WTC11 (cell line): Measurements from ENCODE around the gene TMF1. TPM values are rescaled to one million over a fixed set of nuclear protein-coding genes. Genes with fewer than 3 reads are reported as not detected.

Experiments
- ATAC-seq: fragments of 200-7000 bp; cut with Tn5 transposase; 2 replicates; pipeline ENCODE4 v1.10.0; 2021; ENCODE audit warnings: mild to moderate bottlenecking, moderate library complexity
- CTCF ChIA-PET: fragments of 300-600 bp; sonication (Branson Sonifier 250); formaldehyde crosslinking; loops from one replicate; lab custom pipeline; 2021; ENCODE audit warnings: antibody characterized with exemption; lab: Charles Lee
- POLR2A ChIA-PET: fragments of 350-600 bp; sonication (Branson Sonifier 250); formaldehyde crosslinking; loops from one replicate; lab custom pipeline; 2021; ENCODE audit warnings: antibody characterized with exemption; lab: Charles Lee
- DNase-seq: peaks from one replicate; pipeline ENCODE4 v3.0.0; 2021; ENCODE audit warnings: low spot score
- H3K27ac Mint-ChIP-seq: 2 replicates; pipeline ENCODE4 v1.8.0; 2021; ENCODE audit warnings: mixed read lengths
- H3K27me3 Mint-ChIP-seq: 2 replicates; pipeline ENCODE4 v1.8.0; 2021; ENCODE audit warnings: low read depth, mild to moderate bottlenecking, moderate library complexity, mixed read lengths
- H3K36me3 Mint-ChIP-seq: 2 replicates; pipeline ENCODE4 v1.8.0; 2021; ENCODE audit warnings: mixed read lengths
- H3K4me1 Mint-ChIP-seq: 2 replicates; pipeline ENCODE4 v1.8.0; 2022; ENCODE audit warnings: mixed read lengths
- H3K4me3 Mint-ChIP-seq: 2 replicates; pipeline ENCODE4 v1.8.0; 2021; ENCODE audit warnings: mild to moderate bottlenecking, moderate library complexity, mixed read lengths
- H3K9me3 Mint-ChIP-seq: 2 replicates; pipeline ENCODE4 v1.8.0; 2021; ENCODE audit warnings: mixed read lengths
- CBFB ChIP-seq: sonication (generic); formaldehyde crosslinking; IDR thresholded peaks from 2 replicates; pipeline ENCODE4 v1.8.1; 2022; ENCODE audit warnings: mild to moderate bottlenecking, low read depth, missing genetic modification reagents
- CREB1 ChIP-seq: sonication (generic); formaldehyde crosslinking; IDR thresholded peaks from 2 replicates; pipeline ENCODE4 v1.8.0; 2023; ENCODE audit warnings: mild to moderate bottlenecking, missing genetic modification reagents
- EMX1 ChIP-seq: fragments of 250-450 bp; sonication (Bioruptor Pico); IDR thresholded peaks from 2 replicates; pipeline ENCODE4 v1.8.0; 2021; ENCODE audit warnings: mild to moderate bottlenecking
- FOXJ3 ChIP-seq: sonication (generic); formaldehyde crosslinking; IDR thresholded peaks from 2 replicates; pipeline ENCODE4 v1.9.0; 2021; ENCODE audit warnings: missing genetic modification reagents, mild to moderate bottlenecking, borderline replicate concordance
- FOXP1 ChIP-seq: sonication (generic); formaldehyde crosslinking; IDR thresholded peaks from 2 replicates; pipeline ENCODE4 v1.8.0; 2022; ENCODE audit warnings: missing genetic modification reagents, mild to moderate bottlenecking, moderate library complexity, borderline replicate concordance
- GABPB1 ChIP-seq: sonication (generic); formaldehyde crosslinking; IDR thresholded peaks from 2 replicates; pipeline ENCODE4 v1.8.1; 2023; ENCODE audit warnings: mild to moderate bottlenecking, missing genetic modification reagents
- IRF2 ChIP-seq: sonication (generic); formaldehyde crosslinking; IDR thresholded peaks from 2 replicates; pipeline ENCODE4 v1.8.0; 2022; ENCODE audit warnings: low read depth, missing genetic modification reagents, borderline replicate concordance
- NFE2L1 ChIP-seq: sonication (generic); formaldehyde crosslinking; IDR thresholded peaks from 2 replicates; pipeline ENCODE4 v1.8.1; 2023; ENCODE audit warnings: missing genetic modification reagents
- NR2C2 ChIP-seq: sonication (generic); formaldehyde crosslinking; IDR thresholded peaks from 2 replicates; pipeline ENCODE4 v1.8.0; 2022; ENCODE audit warnings: mild to moderate bottlenecking, missing genetic modification reagents
- NR3C1 ChIP-seq: sonication (generic); formaldehyde crosslinking; conservative IDR thresholded peaks from 2 replicates; pipeline ENCODE4 v1.8.1; 2023; ENCODE audit warnings: low read depth, mild to moderate bottlenecking, missing genetic modification reagents
- RELA ChIP-seq: sonication (generic); formaldehyde crosslinking; IDR thresholded peaks from 2 replicates; pipeline ENCODE4 v1.8.1; 2022; ENCODE audit warnings: missing genetic modification reagents, mild to moderate bottlenecking, borderline replicate concordance
- SMAD4 ChIP-seq: sonication (generic); formaldehyde crosslinking; IDR thresholded peaks from 2 replicates; pipeline ENCODE4 v1.8.0; 2022; ENCODE audit warnings: mild to moderate bottlenecking, missing genetic modification reagents
- SP1 ChIP-seq: sonication (generic); formaldehyde crosslinking; conservative IDR thresholded peaks from 2 replicates; pipeline ENCODE4 v1.8.1; 2022; ENCODE audit warnings: missing genetic modification reagents
- TEAD1 ChIP-seq: sonication (generic); formaldehyde crosslinking; IDR thresholded peaks from 2 replicates; pipeline ENCODE4 v1.8.0; 2022; ENCODE audit warnings: mild to moderate bottlenecking, missing genetic modification reagents
- ZNF263 ChIP-seq: sonication (generic); formaldehyde crosslinking; IDR thresholded peaks from 2 replicates; pipeline ENCODE4 v1.8.1; 2022; ENCODE audit warnings: low read depth, mild to moderate bottlenecking, moderate library complexity, missing genetic modification reagents
- ZNF396 ChIP-seq: fragments of 250-450 bp; sonication (Bioruptor Pico); IDR thresholded peaks from 2 replicates; pipeline ENCODE4 v1.8.0; 2021; ENCODE audit warnings: mild to moderate bottlenecking, moderate library complexity, borderline replicate concordance
- ZNF671 ChIP-seq: fragments of 250-450 bp; sonication (Bioruptor Pico); IDR thresholded peaks from 2 replicates; pipeline ENCODE4 v1.8.0; 2021; ENCODE audit warnings: mild to moderate bottlenecking
- total RNA-seq: library from RNA; stranded (reverse); gene quantifications from 3 replicates; pipeline ENCODE4 v1.2.3, GENCODE V29; 2021
- TF ChIP-seq, protein P1 (sequence below): sonication (generic); formaldehyde crosslinking; IDR thresholded peaks from 2 replicates; pipeline ENCODE4 v1.8.1; 2022; ENCODE audit warnings: low read depth, mild to moderate bottlenecking, moderate library complexity, missing genetic modification reagents, borderline replicate concordance
- TF ChIP-seq, protein P2 (sequence below): sonication (generic); formaldehyde crosslinking; IDR thresholded peaks from 2 replicates; pipeline ENCODE4 v1.8.1; 2023; ENCODE audit warnings: mild to moderate bottlenecking, missing genetic modification reagents, moderate library complexity
- TF ChIP-seq, protein P3 (sequence below): fragments of 200-600 bp; IDR thresholded peaks from 2 replicates; pipeline ENCODE4 v1.8.0; 2022; ENCODE audit warnings: antibody characterized with exemption
- TF ChIP-seq, protein P4 (sequence below): sonication (generic); formaldehyde crosslinking; IDR thresholded peaks from 2 replicates; pipeline ENCODE4 v1.8.0; 2022; ENCODE audit warnings: mild to moderate bottlenecking, missing genetic modification reagents
- TF ChIP-seq, protein P5 (sequence below): fragments of 250-450 bp; sonication (Bioruptor Pico); IDR thresholded peaks from 2 replicates; pipeline ENCODE4 v1.9.0; 2021; ENCODE audit warnings: mild to moderate bottlenecking
- TF ChIP-seq, protein P6 (sequence below): sonication (generic); formaldehyde crosslinking; IDR thresholded peaks from 2 replicates; pipeline ENCODE4 v1.8.0; 2022; ENCODE audit warnings: mild to moderate bottlenecking, missing genetic modification reagents
- TF ChIP-seq, protein P7 (sequence below): sonication (generic); formaldehyde crosslinking; IDR thresholded peaks from 2 replicates; pipeline ENCODE4 v1.8.1; 2023; ENCODE audit warnings: mild to moderate bottlenecking, missing genetic modification reagents

Gene TMF1
- total RNA-seq, 1 experiment from 2014 or later, result 23.9 TPM

DNA sequence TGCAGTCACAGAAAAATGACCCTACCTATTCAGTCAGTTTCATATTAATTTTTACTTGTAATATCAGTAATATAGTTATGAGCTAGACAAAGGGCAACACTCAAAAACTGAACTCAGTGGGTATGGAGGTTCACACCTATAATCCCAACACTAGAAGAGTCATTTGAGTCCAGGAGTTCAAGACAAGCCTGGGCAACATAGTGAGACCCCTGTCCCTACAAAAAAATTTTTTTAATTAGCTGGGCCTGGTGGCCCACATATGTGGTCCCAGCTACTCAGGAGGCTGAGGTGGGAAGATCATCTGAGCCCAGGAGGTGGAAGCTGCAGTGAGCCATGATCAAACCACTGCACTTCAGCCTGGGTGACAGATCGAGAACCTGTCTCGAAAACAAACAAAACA, 3.1 kb downstream of the TMF1 start:
- no peak for TF ChIP-seq RELA
- no peak for TF ChIP-seq NR2C2 (CRISPR knock-in tag)
- no peak for TF ChIP-seq ZNF671 (CRISPR knock-in tag)
- TF ChIP-seq, protein P1, sequence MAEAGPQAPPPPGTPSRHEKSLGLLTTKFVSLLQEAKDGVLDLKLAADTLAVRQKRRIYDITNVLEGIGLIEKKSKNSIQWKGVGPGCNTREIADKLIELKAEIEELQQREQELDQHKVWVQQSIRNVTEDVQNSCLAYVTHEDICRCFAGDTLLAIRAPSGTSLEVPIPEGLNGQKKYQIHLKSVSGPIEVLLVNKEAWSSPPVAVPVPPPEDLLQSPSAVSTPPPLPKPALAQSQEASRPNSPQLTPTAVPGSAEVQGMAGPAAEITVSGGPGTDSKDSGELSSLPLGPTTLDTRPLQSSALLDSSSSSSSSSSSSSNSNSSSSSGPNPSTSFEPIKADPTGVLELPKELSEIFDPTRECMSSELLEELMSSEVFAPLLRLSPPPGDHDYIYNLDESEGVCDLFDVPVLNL (CRISPR knock-in tag), result no peak
- TF ChIP-seq, protein P2, sequence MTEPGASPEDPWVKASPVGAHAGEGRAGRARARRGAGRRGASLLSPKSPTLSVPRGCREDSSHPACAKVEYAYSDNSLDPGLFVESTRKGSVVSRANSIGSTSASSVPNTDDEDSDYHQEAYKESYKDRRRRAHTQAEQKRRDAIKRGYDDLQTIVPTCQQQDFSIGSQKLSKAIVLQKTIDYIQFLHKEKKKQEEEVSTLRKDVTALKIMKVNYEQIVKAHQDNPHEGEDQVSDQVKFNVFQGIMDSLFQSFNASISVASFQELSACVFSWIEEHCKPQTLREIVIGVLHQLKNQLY, result no peak
- TF ChIP-seq CBFB (CRISPR knock-in tag), result no peak
- no peak for DNase-seq
- ATAC-seq, result no peak
- no peak overlapping the region for H3K27ac Mint-ChIP-seq
- ChIA-PET POLR2A (no interaction called here), CTCF (no interaction called here)
- no peaks in the 10 kb centered on the region for H3K9me3 Mint-ChIP-seq
- H3K4me3 Mint-ChIP-seq, result no peak overlapping the region
- H3K27me3 Mint-ChIP-seq, result no peaks in the 10 kb centered on the region
- peaks cover 15% of the 10 kb centered on the region for H3K4me1 Mint-ChIP-seq
- peaks cover 14% of the 10 kb centered on the region for H3K36me3 Mint-ChIP-seq

DNA sequence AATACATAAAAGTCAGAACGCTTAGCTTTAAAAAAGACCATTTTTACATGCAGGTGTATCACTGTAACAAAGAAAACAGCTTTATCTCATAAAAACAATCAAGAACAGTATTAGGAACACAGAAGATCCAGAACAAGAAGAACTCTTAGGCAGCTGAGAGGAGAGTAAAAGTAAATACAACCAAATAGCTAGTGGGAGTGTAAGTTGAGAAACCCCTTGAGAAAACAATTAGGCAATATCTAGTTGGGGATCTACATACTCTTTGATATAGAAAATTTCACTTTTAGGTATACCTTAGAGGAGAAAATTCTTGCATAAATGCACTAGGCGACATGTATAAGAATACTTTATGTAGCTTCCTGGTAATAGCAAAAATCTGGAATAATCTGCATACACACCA, 7.5 kb downstream of the TMF1 start:
- no peak overlapping the region for H3K4me3 Mint-ChIP-seq
- POLR2A ChIA-PET, result no interaction called here
- no peak for DNase-seq
- H3K9me3 Mint-ChIP-seq, result no peaks in the 10 kb centered on the region
- no peaks in the 10 kb centered on the region for H3K4me1 Mint-ChIP-seq
- CTCF ChIA-PET, result no interaction called here
- H3K27ac Mint-ChIP-seq, result no peak overlapping the region
- H3K36me3 Mint-ChIP-seq, result peaks cover 31% of the 10 kb centered on the region
- no peak for TF ChIP-seq GABPB1 (CRISPR knock-in tag)
- no peak for TF ChIP-seq ZNF263 (CRISPR knock-in tag)
- TF ChIP-seq, protein P3, sequence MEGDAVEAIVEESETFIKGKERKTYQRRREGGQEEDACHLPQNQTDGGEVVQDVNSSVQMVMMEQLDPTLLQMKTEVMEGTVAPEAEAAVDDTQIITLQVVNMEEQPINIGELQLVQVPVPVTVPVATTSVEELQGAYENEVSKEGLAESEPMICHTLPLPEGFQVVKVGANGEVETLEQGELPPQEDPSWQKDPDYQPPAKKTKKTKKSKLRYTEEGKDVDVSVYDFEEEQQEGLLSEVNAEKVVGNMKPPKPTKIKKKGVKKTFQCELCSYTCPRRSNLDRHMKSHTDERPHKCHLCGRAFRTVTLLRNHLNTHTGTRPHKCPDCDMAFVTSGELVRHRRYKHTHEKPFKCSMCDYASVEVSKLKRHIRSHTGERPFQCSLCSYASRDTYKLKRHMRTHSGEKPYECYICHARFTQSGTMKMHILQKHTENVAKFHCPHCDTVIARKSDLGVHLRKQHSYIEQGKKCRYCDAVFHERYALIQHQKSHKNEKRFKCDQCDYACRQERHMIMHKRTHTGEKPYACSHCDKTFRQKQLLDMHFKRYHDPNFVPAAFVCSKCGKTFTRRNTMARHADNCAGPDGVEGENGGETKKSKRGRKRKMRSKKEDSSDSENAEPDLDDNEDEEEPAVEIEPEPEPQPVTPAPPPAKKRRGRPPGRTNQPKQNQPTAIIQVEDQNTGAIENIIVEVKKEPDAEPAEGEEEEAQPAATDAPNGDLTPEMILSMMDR, result no peak
- TF ChIP-seq ZNF396 (CRISPR knock-in tag), result no peak
- TF ChIP-seq, protein P4, sequence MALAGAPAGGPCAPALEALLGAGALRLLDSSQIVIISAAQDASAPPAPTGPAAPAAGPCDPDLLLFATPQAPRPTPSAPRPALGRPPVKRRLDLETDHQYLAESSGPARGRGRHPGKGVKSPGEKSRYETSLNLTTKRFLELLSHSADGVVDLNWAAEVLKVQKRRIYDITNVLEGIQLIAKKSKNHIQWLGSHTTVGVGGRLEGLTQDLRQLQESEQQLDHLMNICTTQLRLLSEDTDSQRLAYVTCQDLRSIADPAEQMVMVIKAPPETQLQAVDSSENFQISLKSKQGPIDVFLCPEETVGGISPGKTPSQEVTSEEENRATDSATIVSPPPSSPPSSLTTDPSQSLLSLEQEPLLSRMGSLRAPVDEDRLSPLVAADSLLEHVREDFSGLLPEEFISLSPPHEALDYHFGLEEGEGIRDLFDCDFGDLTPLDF (CRISPR knock-in tag), result no peak
- no peak for TF ChIP-seq CREB1 (CRISPR knock-in tag)
- TF ChIP-seq NFE2L1 (CRISPR knock-in tag), result no peak
- no peak for ATAC-seq
- H3K27me3 Mint-ChIP-seq, result no peaks in the 10 kb centered on the region

DNA sequence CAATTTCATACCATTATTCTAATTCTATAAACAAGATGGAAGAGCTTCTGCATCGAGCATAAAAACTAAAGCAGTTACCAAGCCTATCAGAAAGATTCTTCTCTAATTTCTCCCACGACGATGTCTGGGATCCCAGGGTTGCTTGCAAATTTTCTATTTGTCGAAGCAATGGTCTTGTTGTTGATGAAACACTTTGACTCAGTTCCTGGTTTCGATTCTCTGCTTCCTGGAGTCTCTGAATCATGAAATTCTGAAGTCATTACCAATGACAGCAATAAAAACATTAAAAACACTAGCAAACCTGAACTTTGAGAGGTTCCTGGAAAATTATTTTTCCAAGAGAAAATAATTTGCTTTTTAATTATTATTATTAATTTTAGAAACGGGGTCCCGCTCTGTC, 18.7 kb downstream of the TMF1 start:
- H3K27me3 Mint-ChIP-seq, result no peaks in the 10 kb centered on the region
- no peaks in the 10 kb centered on the region for H3K4me1 Mint-ChIP-seq
- no peak for DNase-seq
- no peaks in the 10 kb centered on the region for H3K9me3 Mint-ChIP-seq
- CTCF ChIA-PET, result no interaction called here
- POLR2A ChIA-PET, result no interaction called here
- no peak overlapping the region for H3K27ac Mint-ChIP-seq
- peaks cover 56% of the 10 kb centered on the region for H3K36me3 Mint-ChIP-seq
- ATAC-seq, result no peak
- H3K4me3 Mint-ChIP-seq, result no peak overlapping the region
- TF ChIP-seq, protein P5, sequence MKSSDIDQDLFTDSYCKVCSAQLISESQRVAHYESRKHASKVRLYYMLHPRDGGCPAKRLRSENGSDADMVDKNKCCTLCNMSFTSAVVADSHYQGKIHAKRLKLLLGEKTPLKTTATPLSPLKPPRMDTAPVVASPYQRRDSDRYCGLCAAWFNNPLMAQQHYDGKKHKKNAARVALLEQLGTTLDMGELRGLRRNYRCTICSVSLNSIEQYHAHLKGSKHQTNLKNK (CRISPR knock-in tag), result no peak
- TF ChIP-seq ZNF396 (CRISPR knock-in tag), result no peak
- no peak for TF ChIP-seq IRF2 (CRISPR knock-in tag)
- no peak for TF ChIP-seq FOXJ3
- TF ChIP-seq, protein P3, result no peak
- TF ChIP-seq FOXP1 (CRISPR knock-in tag), result no peak
- TF ChIP-seq SMAD4 (CRISPR knock-in tag), result no peak
- no peak for TF ChIP-seq SP1
- TF ChIP-seq NR3C1 (CRISPR knock-in tag), result no peak
- TF ChIP-seq, protein P6, sequence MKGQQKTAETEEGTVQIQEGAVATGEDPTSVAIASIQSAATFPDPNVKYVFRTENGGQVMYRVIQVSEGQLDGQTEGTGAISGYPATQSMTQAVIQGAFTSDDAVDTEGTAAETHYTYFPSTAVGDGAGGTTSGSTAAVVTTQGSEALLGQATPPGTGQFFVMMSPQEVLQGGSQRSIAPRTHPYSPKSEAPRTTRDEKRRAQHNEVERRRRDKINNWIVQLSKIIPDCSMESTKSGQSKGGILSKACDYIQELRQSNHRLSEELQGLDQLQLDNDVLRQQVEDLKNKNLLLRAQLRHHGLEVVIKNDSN (CRISPR knock-in tag), result no peak
- TF ChIP-seq, protein P7, sequence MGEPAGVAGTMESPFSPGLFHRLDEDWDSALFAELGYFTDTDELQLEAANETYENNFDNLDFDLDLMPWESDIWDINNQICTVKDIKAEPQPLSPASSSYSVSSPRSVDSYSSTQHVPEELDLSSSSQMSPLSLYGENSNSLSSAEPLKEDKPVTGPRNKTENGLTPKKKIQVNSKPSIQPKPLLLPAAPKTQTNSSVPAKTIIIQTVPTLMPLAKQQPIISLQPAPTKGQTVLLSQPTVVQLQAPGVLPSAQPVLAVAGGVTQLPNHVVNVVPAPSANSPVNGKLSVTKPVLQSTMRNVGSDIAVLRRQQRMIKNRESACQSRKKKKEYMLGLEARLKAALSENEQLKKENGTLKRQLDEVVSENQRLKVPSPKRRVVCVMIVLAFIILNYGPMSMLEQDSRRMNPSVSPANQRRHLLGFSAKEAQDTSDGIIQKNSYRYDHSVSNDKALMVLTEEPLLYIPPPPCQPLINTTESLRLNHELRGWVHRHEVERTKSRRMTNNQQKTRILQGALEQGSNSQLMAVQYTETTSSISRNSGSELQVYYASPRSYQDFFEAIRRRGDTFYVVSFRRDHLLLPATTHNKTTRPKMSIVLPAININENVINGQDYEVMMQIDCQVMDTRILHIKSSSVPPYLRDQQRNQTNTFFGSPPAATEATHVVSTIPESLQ (CRISPR knock-in tag), result no peak
- TF ChIP-seq RELA, result no peak
- no peak for TF ChIP-seq EMX1 (CRISPR knock-in tag)
- no peak for TF ChIP-seq TEAD1 (CRISPR knock-in tag)
